Liver (tissue), 9 donors: ENCODE results near the gene LRRC38. TPM values are rescaled to one million over a fixed set of nuclear protein-coding genes. Genes with fewer than 3 reads are reported as not detected.

Source experiments
- DNase-seq: peaks from one replicate; pipeline ENCODE4 v3.0.0-alpha.2; 2017; ENCODE audit warnings: low spot score
- H3K27ac ChIP-seq, 2 donors: one replicate each; pipeline ENCODE4 v1.7.0; 2013; ENCODE audit warnings: inconsistent platforms in 2 of 2, low read length in 2 of 2, control low read depth in 1 of 2, low read depth in 1 of 2, mild to moderate bottlenecking in 1 of 2
- H3K27me3 ChIP-seq, 4 donors: one replicate each; pipeline versions ENCODE4 v1.6.1 to v1.7.0; 2013; ENCODE audit warnings: low read length in 3 of 4, inconsistent platforms in 1 of 4, mild to moderate bottlenecking in 1 of 4, moderate library complexity in 1 of 4; ENCODE audit not compliant: control insufficient read depth in 4 of 4, insufficient read depth in 4 of 4
- H3K36me3 ChIP-seq, 4 donors: one replicate each; pipeline versions ENCODE4 v1.6.1 to v1.7.0; 2013; ENCODE audit warnings: low read length in 3 of 4, mild to moderate bottlenecking in 3 of 4, low read depth in 1 of 4, moderate library complexity in 1 of 4; ENCODE audit not compliant: control insufficient read depth in 4 of 4, insufficient read depth in 3 of 4
- H3K4me1 ChIP-seq, 4 donors: one replicate each; pipeline versions ENCODE4 v1.6.1 to v1.7.0; 2013; ENCODE audit warnings: low read length in 3 of 4, mild to moderate bottlenecking in 3 of 4, moderate library complexity in 1 of 4; ENCODE audit not compliant: control insufficient read depth in 4 of 4, insufficient read depth in 4 of 4
- H3K4me3 ChIP-seq, 3 donors: one replicate each; pipeline versions ENCODE4 v1.6.1 to v1.7.0; 2013; ENCODE audit warnings: low read length in 3 of 3, control low read depth in 1 of 3, low read depth in 1 of 3, mild to moderate bottlenecking in 1 of 3
- H3K9ac ChIP-seq, 2 donors: one replicate each; pipeline ENCODE4 v1.7.0; 2013; ENCODE audit warnings: low read length in 2 of 2, mild to moderate bottlenecking in 2 of 2, moderate library complexity in 2 of 2, control low read depth in 1 of 2, low read depth in 1 of 2
- H3K9me3 ChIP-seq, 4 donors: one replicate each; pipeline versions ENCODE4 v1.6.1 to v1.7.0; 2013; ENCODE audit warnings: low read length in 3 of 4; ENCODE audit not compliant: control insufficient read depth in 4 of 4
- ATF3 ChIP-seq: IDR thresholded peaks from 2 replicates; pipeline ENCODE4 v1.6.1; 2016; ENCODE audit warnings: antibody characterized with exemption
- CTCF ChIP-seq: fragments of 150-350 bp; IDR thresholded peaks from 2 replicates; pipeline ENCODE4 v1.5.1; 2017; ENCODE audit warnings: improper control_type of control experiment, low read depth, low read length; ENCODE audit not compliant: missing input control
- EGR1 ChIP-seq, 2 donors: IDR thresholded peaks; 2 replicates each; pipeline ENCODE4 v1.6.1; 2016 to 2018; ENCODE audit warnings: antibody characterized with exemption in 2 of 2, low read depth in 2 of 2
- FOXA1 ChIP-seq: IDR thresholded peaks from 2 replicates; pipeline ENCODE4 v1.6.1; 2016; ENCODE audit warnings: antibody characterized with exemption
- GABPA ChIP-seq, 2 donors: IDR thresholded peaks in 1 of 2; conservative IDR thresholded peaks in 1 of 2; 2 replicates each; pipeline ENCODE4 v1.6.1; 2016; ENCODE audit warnings: antibody characterized with exemption in 2 of 2, mild to moderate bottlenecking in 1 of 2, moderate library complexity in 1 of 2
- HNF4G ChIP-seq: IDR thresholded peaks from 2 replicates; pipeline ENCODE4 v1.6.1; 2016; ENCODE audit warnings: antibody characterized with exemption
- JUND ChIP-seq, 2 donors: IDR thresholded peaks; 2 replicates each; pipeline ENCODE4 v1.6.1; 2016; ENCODE audit warnings: antibody characterized with exemption in 2 of 2
- MAX ChIP-seq: IDR thresholded peaks from 2 replicates; pipeline ENCODE4 v1.6.1; 2016; ENCODE audit warnings: antibody characterized with exemption
- RAD21 ChIP-seq, 2 donors: IDR thresholded peaks; 2 replicates each; pipeline ENCODE4 v1.6.1; 2016; ENCODE audit warnings: antibody characterized with exemption in 2 of 2, mild to moderate bottlenecking in 2 of 2
- REST ChIP-seq: IDR thresholded peaks from 2 replicates; pipeline ENCODE4 v1.6.1; 2016; ENCODE audit warnings: antibody characterized with exemption, mild to moderate bottlenecking
- RXRA ChIP-seq, 2 donors: IDR thresholded peaks; 2 replicates each; pipeline ENCODE4 v1.6.1; 2017 to 2018; ENCODE audit warnings: antibody characterized with exemption in 2 of 2, mild to moderate bottlenecking in 1 of 2
- SP1 ChIP-seq: IDR thresholded peaks from 2 replicates; pipeline ENCODE4 v1.6.1; 2018; ENCODE audit warnings: antibody characterized with exemption, mild to moderate bottlenecking
- TAF1 ChIP-seq: conservative IDR thresholded peaks from 2 replicates; pipeline ENCODE4 v1.6.1; 2016; ENCODE audit warnings: antibody characterized with exemption, mild to moderate bottlenecking
- YY1 ChIP-seq: IDR thresholded peaks from 2 replicates; pipeline ENCODE4 v1.6.1; 2016; ENCODE audit warnings: antibody characterized with exemption, mild to moderate bottlenecking
- ZBTB33 ChIP-seq: IDR thresholded peaks from 2 replicates; pipeline ENCODE4 v1.6.1; 2016; ENCODE audit warnings: antibody characterized with exemption
- WGBS: extraction: QIAGEN DNeasy Blood & Tissue Kit; methylation state at CpG from one replicate; pipeline ENCODE4 v1.1.7; 2013; 5-methylcytosine and 5-hydroxymethylcytosine counted together
- polyA plus RNA-seq, 2 donors: library from polyadenylated mRNA; stranded (reverse) in 1 of 2; unstranded in 1 of 2; fragments of 200-250 nt in 1 of 2; fragments of >200 nt in 1 of 2; fragmentation: Nextera tagmentation in 1 of 2; extraction: Ambion mirVana in 1 of 2; gene quantifications; one replicate each; pipeline versions ENCODE4 v1.2.1 to v1.2.3, GENCODE V29; 2013 to 2015
- total RNA-seq, 2 donors: library from RNA; depleted of rRNA; stranded (reverse); fragments of >200 nt; gene quantifications; one replicate each; pipeline ENCODE4 v1.2.3, GENCODE V29; 2014
- donor health status: healthy.
- donor health status: healthy.
- donor health status: healthy.
- donor health status: healthy.
- donor health status: healthy.

The LRRC38 gene
- total and polyA plus RNA-seq, 4 donors: not detected

- no peak overlapping the region for H3K4me3 ChIP-seq
- H3K4me1 ChIP-seq: no peaks in the 10 kb centered on the region
- H3K9me3 ChIP-seq: no peaks in the 10 kb centered on the region
- no peak for DNase-seq
- peaks cover 0 to 2% (median 0%) of the 10 kb centered on the region in 4 donors for H3K27me3 ChIP-seq
- no peak overlapping the region for H3K27ac ChIP-seq
- WGBS: 54% methylated on average over 6 of the region's 6 CpGs
- H3K9ac ChIP-seq: no peak overlapping the region
- no peaks in the 10 kb centered on the region for H3K36me3 ChIP-seq
- TF ChIP-seq ATF3 (no peak), JUND (IDR thresholded peaks at IDR 0.05) (no peak), SP1 (no peak), TAF1 (no peak), HNF4G (no peak), RXRA (IDR thresholded peaks at IDR 0.05) (no peak), YY1 (no peak), REST (no peak)
Measured at GRCh38 chr1:13451399-13451965, 62.3 kb downstream of the LRRC38 start.

- no peak for TF ChIP-seq HNF4G
- no peak for TF ChIP-seq ZBTB33
- no peak for TF ChIP-seq YY1
- TF ChIP-seq MAX: no peak
- TF ChIP-seq GABPA (IDR thresholded peaks at IDR 0.05 in 1 of 2, conservative IDR thresholded peaks at IDR 0.05 in 1 of 2): no peak
- no peak for TF ChIP-seq CTCF
- no peak for TF ChIP-seq RAD21 (IDR thresholded peaks at IDR 0.05)
- no peak for TF ChIP-seq EGR1 (IDR thresholded peaks at IDR 0.05; ENCODE audit: low read depth in 2 of 2)
- TF ChIP-seq FOXA1: no peak
- Histone ChIP-seq H3K27ac (no peak overlapping the region), H3K4me3 (no peak overlapping the region), H3K4me1 (no peaks in the 10 kb centered on the region), H3K27me3 (no peaks in the 10 kb centered on the region), H3K9ac (no peak overlapping the region), H3K9me3 (no peaks in the 10 kb centered on the region), H3K36me3 (no peaks in the 10 kb centered on the region)
- 65% methylated on average over 7 of the region's 7 CpGs for WGBS
- no peak for DNase-seq
Measured at GRCh38 chr1:13450204-13450603, 63.6 kb downstream of the LRRC38 start.
